Hepatic stellate cell (primary cell): ENCODE results near the gene IPO9.

ENCODE experiments used
- DNase-seq: peaks from one replicate; pipeline ENCODE4 v3.0.0; 2011; ENCODE audit warnings: low spot score

Gene IPO9

DNA sequence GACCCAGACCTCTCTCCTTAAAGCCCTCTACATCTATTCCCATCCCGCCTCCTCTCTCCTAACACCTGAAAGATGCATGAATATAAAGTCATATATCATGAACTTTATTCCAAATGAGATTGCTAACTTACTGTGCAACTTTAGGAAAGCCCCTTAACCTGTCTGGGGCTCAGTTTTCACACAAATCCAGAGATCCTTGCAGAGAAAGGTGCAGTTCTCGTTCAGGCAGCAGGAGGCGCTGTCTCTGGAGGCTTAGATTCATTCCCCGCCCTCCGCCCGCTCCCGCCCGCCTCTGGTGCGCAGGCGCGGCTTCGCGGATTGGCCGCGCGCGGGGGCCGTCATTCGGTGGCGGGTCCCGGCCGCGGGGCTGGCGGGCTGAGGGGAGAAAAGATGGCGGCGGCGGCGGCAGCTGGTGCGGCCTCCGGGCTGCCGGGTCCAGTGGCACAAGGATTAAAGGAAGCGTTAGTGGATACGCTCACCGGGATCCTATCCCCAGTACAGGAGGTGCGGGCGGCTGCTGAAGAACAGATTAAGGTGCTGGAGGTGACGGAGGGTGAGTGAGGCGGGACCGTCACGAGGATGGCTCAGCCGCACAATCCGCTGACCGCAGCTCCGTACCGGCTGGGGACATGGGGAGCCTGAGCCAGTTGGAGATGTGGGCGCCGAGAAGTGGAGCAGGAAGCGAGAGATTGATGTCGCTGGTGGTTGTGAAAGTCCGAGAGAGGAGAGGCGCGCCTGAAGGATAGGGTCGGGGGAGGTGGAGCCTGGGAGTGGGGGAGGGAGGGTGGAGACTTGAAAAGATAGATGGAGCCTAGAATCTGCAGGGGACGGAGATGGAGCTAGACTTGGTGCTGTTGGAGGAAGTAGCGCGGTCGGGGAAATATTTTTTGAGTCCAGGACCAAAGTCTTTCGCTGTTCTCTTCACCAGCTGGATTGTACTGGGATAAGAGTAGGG lies at the start of gene IPO9:
TSS of gene IPO9 (plus strand) at position 338 of the 955 bp plus-strand sequence. CDS start at position 391, 53 bp downstream.
- peak; percentile 96 for DNase-seq

DNA sequence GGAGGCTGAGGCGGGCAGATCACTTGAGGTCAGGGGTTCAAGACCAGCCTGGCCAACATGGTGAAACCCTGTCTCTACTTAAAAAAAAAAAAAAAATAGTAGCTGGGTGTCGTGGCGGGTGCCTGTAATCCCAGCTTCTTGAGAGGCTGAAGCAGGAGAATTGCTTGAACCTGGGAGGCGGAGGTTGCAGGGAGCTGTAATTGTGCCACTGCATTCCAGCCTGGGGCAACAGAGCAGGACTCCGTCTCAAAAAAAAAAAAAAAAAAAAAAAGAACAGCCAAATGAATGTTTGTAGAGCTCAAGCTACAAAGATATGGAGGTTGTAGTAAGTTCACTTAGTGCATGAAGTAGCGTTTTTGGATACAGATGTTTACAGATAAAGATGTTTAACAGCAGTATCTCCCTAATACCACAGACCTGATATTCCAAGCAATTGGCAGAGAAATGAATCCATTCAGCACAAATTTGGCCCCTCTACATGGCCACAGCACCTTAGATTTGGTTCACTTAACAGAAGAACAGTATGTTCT lies 49.5 kb upstream of the IPO9 start:
- no peak for DNase-seq

DNA sequence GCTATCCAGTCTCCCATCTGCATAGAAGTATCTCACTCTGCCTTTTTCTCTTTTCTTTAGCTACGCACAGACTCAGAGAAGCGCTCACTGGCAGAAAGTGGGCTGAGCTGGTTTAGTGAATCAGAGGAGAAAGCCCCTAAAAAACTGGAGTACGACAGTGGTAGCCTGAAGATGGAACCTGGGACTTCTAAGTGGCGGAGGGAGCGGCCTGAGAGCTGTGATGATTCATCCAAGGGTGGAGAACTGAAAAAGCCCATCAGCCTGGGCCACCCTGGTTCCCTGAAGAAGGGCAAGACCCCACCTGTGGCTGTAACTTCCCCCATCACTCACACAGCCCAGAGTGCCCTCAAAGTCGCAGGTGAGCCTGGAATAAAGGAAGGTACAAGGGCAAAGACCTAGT lies 48.0 kb upstream of the IPO9 start:
- DNase-seq, result no peak

GRCh38 chr1:201781437-201781836 lies 47.5 kb upstream of the IPO9 start:
- peak; percentile 43 for DNase-seq

GRCh38 chr1:201782353-201782752 lies 46.6 kb upstream of the IPO9 start:
- DNase-seq, result no peak

GRCh38 chr1:201783058-201783457 lies 45.9 kb upstream of the IPO9 start:
- DNase-seq, result no peak

GRCh38 chr1:201783572-201783971 lies 45.4 kb upstream of the IPO9 start:
- DNase-seq, result no peak

GRCh38 chr1:201785291-201785690 lies 43.7 kb upstream of the IPO9 start:
- DNase-seq, result no peak

- no peak for DNase-seq
Measured at GRCh38 chr1:201786824-201787223, 42.1 kb upstream of the IPO9 start.

GRCh38 chr1:201788296-201788695 lies 40.7 kb upstream of the IPO9 start:
- no peak for DNase-seq

DNA sequence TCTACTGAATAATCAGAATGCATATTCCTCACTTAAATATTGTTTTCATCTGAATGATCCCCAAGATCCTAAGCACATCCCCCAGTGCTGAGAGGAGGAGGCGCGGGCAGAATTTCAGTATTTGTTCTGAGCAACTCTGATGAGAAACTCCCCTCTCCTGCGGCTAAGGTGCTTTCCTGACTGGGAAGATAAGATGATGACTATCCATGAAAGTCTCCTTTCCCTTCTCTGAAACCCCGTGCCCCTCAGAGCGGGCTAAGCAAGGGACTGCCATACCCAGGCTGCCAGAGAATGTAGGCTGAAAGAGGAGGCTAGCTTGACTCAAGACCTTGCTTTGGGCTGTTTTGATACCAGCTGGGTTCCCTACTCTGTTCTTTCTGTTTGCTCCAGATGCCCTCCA lies 39.7 kb upstream of the IPO9 start:
- no peak for DNase-seq

DNA sequence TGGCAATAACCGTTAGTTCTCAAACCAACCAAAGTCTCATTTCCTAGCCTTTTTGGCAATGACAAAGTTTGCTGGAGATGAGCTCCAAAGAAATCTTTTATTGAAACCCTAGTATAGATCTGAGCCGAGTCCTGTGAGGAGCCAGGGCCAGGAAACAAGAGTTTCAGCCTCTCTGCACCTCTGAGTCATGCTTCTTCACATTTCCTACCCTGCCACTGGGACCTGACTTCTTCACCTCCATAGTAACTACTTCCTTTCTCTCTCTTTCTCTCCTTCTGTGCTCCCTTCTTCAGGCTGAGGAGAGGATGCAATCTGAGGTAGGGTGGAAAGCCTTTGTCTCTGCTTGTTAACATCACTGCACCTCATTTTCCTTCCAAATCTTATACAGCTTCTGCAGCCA lies 38.7 kb upstream of the IPO9 start:
- peak; percentile 48 for DNase-seq

DNA sequence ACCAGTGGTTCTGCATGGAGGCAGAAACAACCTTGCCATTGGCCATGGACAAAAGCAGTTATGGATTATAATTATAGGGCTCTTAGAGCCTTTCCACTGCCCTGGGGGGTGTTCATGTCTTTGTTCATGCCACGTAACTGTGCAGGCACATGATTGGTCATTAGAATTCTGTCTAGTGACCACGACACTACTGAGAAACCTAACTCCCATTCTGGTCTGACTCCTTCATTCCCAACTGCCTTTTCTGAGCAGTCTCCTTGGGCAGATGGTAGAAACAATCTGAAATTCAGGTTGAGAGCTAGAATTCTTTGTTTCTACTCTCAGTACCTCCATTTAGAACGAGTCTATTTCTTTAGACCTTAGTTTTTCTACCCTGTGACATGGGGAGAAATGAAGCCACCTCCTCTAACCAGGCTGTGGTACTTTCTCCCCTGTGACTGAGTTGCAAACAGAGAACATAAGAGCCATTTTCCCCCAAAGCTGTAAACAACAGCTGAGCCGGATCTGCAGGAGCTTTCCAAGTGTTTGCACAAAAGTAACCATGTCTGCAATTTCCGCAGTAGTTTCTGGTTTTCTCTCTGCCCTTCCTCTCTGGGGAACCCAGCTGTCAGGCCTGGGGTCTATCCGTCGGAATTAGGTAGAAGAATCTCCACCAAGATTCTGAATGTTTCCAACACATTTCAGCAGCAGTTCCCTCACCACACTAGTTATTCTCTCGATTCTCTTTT lies 37.7 kb upstream of the IPO9 start:
- no peak for DNase-seq

DNA sequence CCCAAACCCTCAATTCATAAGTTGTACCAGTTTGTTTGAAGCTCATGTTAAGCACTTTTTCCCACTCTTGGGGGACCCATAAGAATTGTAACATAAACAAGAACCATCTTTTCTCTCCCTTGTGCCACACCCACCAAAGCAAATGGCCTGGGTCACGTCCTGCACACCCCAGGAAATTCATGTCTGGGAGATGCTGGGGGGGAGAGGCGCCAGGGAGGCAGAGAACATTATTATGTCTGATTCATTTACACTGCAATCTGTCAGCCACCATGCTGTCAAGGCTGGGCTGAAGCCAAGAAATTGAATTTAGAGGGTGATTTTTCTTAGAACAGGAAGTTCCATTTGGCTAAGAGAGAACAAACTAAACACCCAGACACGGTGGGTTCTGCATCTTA lies 37.2 kb upstream of the IPO9 start:
- peak; percentile 56 for DNase-seq

DNA sequence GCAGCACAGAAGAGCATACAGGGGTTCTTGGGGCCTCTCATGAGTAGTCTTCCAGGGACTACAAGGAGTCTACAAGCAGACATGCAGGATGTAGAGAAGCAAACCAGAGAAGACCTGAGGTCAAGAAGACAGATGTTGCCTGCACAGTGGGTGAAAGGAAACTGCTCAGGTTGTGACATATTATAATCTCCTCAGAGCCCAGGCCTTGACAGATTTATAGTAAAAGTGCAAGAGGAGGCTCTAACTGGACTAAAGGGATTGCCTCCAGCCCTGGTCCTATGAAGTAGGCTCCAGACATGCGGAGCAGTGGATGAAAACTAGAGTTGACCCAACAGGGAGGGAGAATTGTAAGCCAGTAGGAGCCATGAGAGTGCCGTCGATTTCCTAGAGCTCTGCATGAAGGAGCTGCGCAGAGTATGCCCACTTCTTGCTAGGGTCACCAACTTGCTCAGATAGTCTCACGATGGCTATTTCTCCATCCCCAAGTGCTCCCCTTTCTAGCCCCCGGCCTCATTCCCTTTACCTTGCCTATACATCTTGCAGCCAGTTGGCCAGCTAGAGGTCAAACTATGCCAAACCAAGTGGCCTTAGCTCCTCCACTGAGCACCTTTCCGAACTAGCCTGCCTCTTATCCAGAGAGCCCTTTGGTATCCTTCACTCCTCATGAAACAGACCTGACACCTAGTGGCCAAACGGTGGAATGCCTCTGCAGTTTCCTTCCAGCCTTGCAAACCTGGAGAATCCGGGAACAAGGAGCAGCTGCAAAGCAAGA lies 36.2 kb upstream of the IPO9 start:
- peak; percentile 83 for DNase-seq

DNA sequence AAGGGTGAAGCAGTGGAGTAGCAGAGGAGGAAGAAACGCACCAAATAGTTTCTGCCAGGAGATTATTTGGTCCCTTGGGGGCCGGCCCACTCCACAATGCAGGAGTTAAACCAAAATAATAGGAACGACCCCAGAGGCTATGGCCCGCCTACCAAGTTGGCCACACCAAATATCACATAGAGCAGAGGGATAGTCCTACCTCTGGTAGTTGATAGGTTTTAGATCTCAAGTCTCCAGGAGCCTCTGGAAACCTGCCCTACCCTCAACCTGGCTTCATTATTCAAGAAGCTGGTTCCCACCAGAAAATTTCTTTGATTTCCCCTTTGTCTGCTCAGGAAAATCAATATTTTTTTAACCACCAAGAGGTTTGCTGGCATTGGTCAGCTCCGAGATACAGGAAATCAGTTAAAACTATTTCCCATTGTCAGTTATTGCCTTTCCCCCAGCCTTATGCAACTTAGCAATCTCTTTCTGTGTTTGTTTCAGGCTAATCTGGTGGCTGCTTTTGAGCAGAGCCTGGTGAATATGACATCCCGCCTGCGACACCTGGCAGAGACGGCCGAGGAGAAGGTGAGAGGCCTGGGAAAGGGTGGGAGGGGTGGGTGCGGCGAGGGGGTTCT lies 35.5 kb upstream of the IPO9 start:
- DNase-seq, result no peak

- DNase-seq, result peak; percentile 52
Measured at GRCh38 chr1:201795066-201795465, 33.9 kb upstream of the IPO9 start.

DNA sequence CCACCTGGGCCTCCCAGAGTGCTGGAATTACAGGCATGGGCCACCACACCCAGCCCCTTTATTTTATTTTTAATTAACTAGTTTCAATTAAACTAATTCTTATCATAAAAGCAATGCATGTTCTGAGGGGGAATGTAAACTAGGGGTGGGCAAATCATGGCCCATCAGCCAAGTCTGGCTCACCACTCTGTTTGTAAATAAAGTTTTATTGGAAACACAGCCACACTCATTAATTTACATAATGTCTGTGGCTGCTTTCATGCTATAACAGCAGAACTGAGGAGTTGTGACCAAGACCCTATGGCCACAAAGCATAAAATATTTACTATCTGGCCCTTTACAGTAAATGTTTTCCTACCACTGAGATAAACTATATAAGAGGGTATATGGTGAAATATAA lies 28.7 kb upstream of the IPO9 start:
- no peak for DNase-seq

- DNase-seq, result no peak
Measured at GRCh38 chr1:201806801-201807200, 22.2 kb upstream of the IPO9 start.

- DNase-seq, result no peak
Measured at GRCh38 chr1:201807958-201808632, 20.9 kb upstream of the IPO9 start.

DNA sequence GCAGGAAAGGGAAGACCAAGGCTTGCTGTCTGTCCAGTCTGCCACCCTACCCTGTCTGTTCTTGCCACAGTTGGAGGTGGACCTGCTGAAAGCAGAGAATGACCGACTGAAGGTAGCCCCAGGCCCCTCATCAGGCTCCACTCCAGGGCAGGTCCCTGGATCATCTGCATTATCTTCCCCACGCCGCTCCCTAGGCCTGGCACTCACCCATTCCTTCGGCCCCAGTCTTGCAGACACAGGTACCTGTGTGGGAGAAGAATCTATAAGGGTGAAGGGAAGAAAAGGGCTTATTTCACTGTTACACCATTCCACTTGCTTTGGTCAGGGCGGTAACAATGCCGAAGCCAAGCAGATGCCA lies 20.3 kb upstream of the IPO9 start:
- DNase-seq, result no peak
